ENCODE measurements around the gene ADGRL1.
"Not testable (repeated sequence)": the region's sequence is repeated elsewhere in the genome, so short reads cannot be mapped to it uniquely, and the experiment has no call there.

Gene ADGRL1

DNA sequence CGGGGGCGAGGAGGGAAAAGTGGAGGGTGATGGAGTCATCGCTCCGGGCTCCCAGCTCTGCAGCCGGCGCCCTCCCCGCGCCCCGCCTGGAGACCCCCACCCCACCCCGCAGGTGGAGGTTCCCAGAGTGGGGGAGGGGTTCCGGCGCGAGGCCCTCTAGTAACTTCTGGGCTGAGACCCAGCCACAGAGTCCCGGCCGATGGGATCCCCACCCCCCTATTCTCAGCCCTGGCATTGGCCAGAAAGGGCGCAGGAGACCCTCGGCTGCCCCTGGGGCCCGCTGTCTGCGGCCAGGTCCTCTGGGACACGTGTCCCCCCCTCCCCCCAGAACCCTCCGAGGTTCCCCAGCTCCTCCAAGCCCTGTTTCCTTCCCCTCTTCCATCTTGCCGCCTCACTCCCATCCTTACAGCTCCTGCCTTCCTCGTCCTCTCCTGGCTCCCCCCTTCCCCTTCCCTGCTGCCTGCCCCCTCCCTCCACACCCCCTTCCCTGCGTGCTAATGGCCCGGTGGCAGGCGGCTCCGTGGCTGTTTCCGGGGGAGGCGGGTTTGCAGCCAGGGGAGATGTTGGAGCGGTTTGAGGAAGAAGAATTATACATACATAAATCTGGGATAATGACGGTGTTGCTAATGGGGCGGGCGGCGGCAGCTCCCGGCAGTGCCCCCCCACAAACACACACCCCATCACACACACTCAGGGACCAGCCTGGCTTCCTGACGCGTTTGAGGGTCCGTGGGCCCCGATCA is 43.2 kb upstream of the ADGRL1 start:
- H3K36me3 ChIP-seq (ENCODE audit: control insufficient read depth, low read length); H3K9me3 ChIP-seq (ENCODE audit: control insufficient read depth, insufficient read depth, low read length); H3K27me3 ChIP-seq (ENCODE audit: control insufficient read depth, low read length); H3K9me2 ChIP-seq (replicated peaks; ENCODE audit: control insufficient read depth, low read length); H4K20me1 ChIP-seq (ENCODE audit: control insufficient read depth, insufficient read depth, low read depth, low read length); H3F3A ChIP-seq (ENCODE audit: control insufficient read depth, insufficient read depth); H3K79me2 ChIP-seq (ENCODE audit: control insufficient read depth, low read length): not testable (repeated sequence)
- peaks cover 35% of the 10 kb centered on the region for H3K4me1 ChIP-seq (ENCODE audit: control insufficient read depth, low read length)
- H3K27ac ChIP-seq (ENCODE audit: low read depth, low read length), result peak overlapping the region; percentile 63
- peak overlapping the region; percentile 79 for H3K4me2 ChIP-seq (ENCODE audit: low read length)
- peak overlapping the region; percentile 71 for H3K4me3 ChIP-seq (ENCODE audit: low read length)

DNA sequence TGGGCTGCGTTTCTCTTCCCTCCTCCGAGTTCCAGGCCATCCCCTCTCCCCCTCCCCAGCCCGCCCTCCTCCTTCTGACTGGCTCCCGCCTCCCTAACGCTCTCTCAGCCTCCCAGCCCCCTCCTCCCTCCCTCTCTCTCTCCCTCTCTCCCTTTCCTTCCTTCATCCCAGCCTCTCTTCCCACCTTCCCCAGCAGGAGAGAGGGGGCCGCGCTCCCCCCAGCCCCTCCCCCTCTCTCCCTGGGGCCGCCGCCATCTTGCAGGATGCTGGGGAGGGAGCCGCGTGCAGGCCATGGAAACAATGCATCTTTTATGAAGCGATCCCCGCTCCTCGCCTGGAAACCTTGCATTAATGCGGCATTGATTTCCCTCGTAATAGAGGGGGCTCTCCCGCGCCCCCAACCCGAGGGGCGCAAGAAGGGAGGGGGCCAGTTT is 42.6 kb upstream of the ADGRL1 start:
- H4K20me1 ChIP-seq (ENCODE audit: control insufficient read depth, insufficient read depth, low read depth, low read length), result no peaks in the 10 kb centered on the region
- no peaks in the 10 kb centered on the region for H3K79me2 ChIP-seq (ENCODE audit: control insufficient read depth, low read length)
- no peaks in the 10 kb centered on the region for H3K36me3 ChIP-seq (ENCODE audit: control insufficient read depth, low read length)
- peak overlapping the region; percentile 63 for H3K27ac ChIP-seq (ENCODE audit: low read depth, low read length)
- peaks cover 35% of the 10 kb centered on the region for H3K4me1 ChIP-seq (ENCODE audit: control insufficient read depth, low read length)
- H3K27me3 ChIP-seq (ENCODE audit: control insufficient read depth, low read length), result no peaks in the 10 kb centered on the region
- H3K4me3 ChIP-seq (ENCODE audit: low read length), result peak overlapping the region; percentile 71
- peak overlapping the region; percentile 79 for H3K4me2 ChIP-seq (ENCODE audit: low read length)
- H3F3A ChIP-seq (ENCODE audit: control insufficient read depth, insufficient read depth), result no peaks in the 10 kb centered on the region
- TF ChIP-seq, protein P1, sequence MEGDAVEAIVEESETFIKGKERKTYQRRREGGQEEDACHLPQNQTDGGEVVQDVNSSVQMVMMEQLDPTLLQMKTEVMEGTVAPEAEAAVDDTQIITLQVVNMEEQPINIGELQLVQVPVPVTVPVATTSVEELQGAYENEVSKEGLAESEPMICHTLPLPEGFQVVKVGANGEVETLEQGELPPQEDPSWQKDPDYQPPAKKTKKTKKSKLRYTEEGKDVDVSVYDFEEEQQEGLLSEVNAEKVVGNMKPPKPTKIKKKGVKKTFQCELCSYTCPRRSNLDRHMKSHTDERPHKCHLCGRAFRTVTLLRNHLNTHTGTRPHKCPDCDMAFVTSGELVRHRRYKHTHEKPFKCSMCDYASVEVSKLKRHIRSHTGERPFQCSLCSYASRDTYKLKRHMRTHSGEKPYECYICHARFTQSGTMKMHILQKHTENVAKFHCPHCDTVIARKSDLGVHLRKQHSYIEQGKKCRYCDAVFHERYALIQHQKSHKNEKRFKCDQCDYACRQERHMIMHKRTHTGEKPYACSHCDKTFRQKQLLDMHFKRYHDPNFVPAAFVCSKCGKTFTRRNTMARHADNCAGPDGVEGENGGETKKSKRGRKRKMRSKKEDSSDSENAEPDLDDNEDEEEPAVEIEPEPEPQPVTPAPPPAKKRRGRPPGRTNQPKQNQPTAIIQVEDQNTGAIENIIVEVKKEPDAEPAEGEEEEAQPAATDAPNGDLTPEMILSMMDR (IDR thresholded peaks at IDR 0.05; ENCODE audit: low read depth, low read length, poor library complexity, severe bottlenecking), result no peak
- TF ChIP-seq EZH2phosphoT487 (IDR thresholded peaks at IDR 0.05; ENCODE audit: borderline replicate concordance, low read length), result no peak
- H3K9me3 ChIP-seq (ENCODE audit: control insufficient read depth, insufficient read depth, low read length), result no peaks in the 10 kb centered on the region
- no peaks in the 10 kb centered on the region for H3K9me2 ChIP-seq (replicated peaks; ENCODE audit: control insufficient read depth, low read length)

DNA sequence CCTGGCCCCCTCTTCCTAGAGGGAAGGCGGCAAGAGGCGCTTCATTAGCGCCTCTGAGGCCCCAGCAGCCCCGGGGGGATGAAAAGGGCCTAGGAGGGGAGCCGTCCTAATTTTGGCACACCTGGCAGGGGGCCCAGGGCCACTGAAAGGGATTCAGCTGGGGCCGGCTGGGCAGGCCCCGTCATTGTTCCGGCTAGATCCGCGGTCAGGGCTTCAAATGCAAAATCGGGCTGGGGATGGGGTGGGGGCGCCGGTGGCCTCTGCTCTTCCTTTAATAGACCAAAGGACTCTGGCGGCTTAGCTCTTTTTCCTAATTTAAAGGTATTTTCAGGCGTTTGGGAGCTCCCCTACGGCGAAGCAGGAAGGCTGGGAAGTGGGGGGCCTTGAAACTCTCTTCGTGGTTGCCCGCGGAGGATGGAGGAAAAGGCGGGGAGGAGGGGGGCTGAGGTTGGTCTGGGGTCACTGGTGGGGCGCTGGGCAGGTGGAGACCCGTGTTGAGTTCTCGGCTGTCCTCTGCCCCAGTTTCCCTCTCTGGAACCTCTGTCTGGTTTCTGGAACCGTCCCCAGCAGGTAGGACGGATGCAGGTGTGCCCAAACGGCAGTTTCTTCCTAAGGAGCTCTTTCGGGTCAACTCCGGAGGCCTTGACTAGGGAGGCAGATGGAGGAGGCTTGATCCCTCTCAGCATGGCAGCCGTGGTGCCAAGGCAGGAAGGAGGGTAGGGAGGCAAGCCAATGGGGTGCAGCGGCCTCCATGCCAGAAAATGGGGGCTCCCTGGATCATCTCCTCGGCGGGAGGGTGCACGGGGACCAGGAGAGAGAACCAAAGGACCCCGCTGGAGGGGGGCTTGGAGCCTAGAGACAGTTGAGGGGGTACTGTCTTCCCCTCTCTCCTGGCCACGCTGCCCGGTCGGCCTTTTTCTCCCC is 41.8 kb upstream of the ADGRL1 start:
- H3K36me3 ChIP-seq (ENCODE audit: control insufficient read depth, low read length); H3K9me2 ChIP-seq (replicated peaks; ENCODE audit: control insufficient read depth, low read length); H3K9me3 ChIP-seq (ENCODE audit: control insufficient read depth, insufficient read depth, low read length); H3F3A ChIP-seq (ENCODE audit: control insufficient read depth, insufficient read depth); H3K79me2 ChIP-seq (ENCODE audit: control insufficient read depth, low read length); H3K27me3 ChIP-seq (ENCODE audit: control insufficient read depth, low read length); H4K20me1 ChIP-seq (ENCODE audit: control insufficient read depth, insufficient read depth, low read depth, low read length): not testable (repeated sequence)
- Histone ChIP-seq H3K4me2 (ENCODE audit: low read length) (peak overlapping the region; percentile 55), H3K4me1 (ENCODE audit: control insufficient read depth, low read length) (peaks cover 35% of the 10 kb centered on the region), H3K27ac (ENCODE audit: low read depth, low read length) (peak overlapping the region; percentile 26; the same call in 1 of the 2 replicates), H3K4me3 (ENCODE audit: low read length) (peak overlapping the region; percentile 54)

DNA sequence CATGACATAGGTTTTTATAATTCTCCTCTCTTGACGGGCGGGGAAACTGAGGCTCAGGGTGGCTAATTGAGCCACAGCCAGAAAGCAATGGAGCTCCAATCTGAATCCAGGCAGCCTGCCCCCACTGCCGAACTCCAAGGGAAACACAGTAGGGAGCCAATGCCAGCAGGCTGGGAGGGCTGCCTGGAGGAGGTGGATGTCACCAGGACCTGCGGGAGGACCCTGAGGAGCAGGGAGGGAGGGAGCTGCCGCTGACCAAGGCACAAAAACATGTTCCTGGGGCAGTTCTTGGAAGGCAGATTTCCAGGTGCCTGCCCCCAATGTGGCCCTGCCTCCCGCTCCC is 41.2 kb upstream of the ADGRL1 start:
- not testable (repeated sequence) for H4K20me1 ChIP-seq (ENCODE audit: control insufficient read depth, insufficient read depth, low read depth, low read length); H3K27ac ChIP-seq (ENCODE audit: low read depth, low read length); H3K9me3 ChIP-seq (ENCODE audit: control insufficient read depth, insufficient read depth, low read length); H3K36me3 ChIP-seq (ENCODE audit: control insufficient read depth, low read length); H3K79me2 ChIP-seq (ENCODE audit: control insufficient read depth, low read length); H3K27me3 ChIP-seq (ENCODE audit: control insufficient read depth, low read length); H3F3A ChIP-seq (ENCODE audit: control insufficient read depth, insufficient read depth); H3K9me2 ChIP-seq (replicated peaks; ENCODE audit: control insufficient read depth, low read length)
- H3K4me1 ChIP-seq (ENCODE audit: control insufficient read depth, low read length), result peaks cover 35% of the 10 kb centered on the region
- peak overlapping the region; percentile 55 for H3K4me2 ChIP-seq (ENCODE audit: low read length)
- peak overlapping the region; percentile 54; the same call in 1 of the 2 replicates for H3K4me3 ChIP-seq (ENCODE audit: low read length)

DNA sequence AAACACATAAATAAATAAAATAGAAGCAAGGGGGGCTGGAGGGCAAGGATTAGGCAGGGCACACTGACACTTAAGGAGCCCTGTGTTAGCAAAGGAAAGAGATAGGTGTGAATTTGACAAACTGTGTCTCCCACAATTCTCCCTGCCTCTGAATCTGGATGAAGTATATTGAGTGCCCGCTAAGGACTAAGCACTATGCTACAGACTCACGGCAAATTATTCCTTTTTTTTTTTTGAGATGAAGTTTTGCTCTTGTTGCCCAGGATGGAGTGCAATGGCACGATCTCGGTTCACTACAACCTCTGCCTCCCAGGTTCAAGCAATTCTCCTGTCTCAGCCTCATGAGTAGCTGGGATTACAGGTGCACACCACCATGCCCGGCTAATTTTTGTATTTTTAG is 38.4 kb upstream of the ADGRL1 start:
- not testable (repeated sequence) for H4K20me1 ChIP-seq (ENCODE audit: control insufficient read depth, insufficient read depth, low read depth, low read length); H3K27me3 ChIP-seq (ENCODE audit: control insufficient read depth, low read length); H3K9me2 ChIP-seq (replicated peaks; ENCODE audit: control insufficient read depth, low read length); H3K9me3 ChIP-seq (ENCODE audit: control insufficient read depth, insufficient read depth, low read length); H3K4me2 ChIP-seq (ENCODE audit: low read length); H3K79me2 ChIP-seq (ENCODE audit: control insufficient read depth, low read length); H3K4me3 ChIP-seq (ENCODE audit: low read length); H3K27ac ChIP-seq (ENCODE audit: low read depth, low read length); H3F3A ChIP-seq (ENCODE audit: control insufficient read depth, insufficient read depth); H3K36me3 ChIP-seq (ENCODE audit: control insufficient read depth, low read length)
- peaks cover 19% of the 10 kb centered on the region for H3K4me1 ChIP-seq (ENCODE audit: control insufficient read depth, low read length)

DNA sequence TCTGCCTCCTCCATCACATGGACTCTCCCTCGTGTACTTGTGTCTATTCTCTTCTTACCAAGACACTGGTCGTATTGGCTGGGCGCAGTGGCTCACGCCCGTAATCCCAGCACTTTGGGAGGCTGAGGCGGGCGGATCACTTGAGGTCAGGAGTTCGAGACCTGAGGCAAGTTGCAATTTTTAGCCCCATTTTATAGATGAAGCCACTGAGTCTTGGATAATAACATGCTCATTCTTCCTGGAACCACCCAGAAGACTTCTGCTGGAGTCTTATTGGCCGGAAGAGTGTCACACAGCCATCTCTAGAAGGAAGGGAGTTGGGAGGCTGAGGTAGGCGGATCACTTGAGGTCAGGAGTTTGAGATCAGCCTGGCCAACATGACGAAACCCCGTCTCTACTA is 37.7 kb upstream of the ADGRL1 start:
- H3K27me3 ChIP-seq (ENCODE audit: control insufficient read depth, low read length); H3K79me2 ChIP-seq (ENCODE audit: control insufficient read depth, low read length); H3K4me2 ChIP-seq (ENCODE audit: low read length); H3K27ac ChIP-seq (ENCODE audit: low read depth, low read length); H4K20me1 ChIP-seq (ENCODE audit: control insufficient read depth, insufficient read depth, low read depth, low read length); H3K9me3 ChIP-seq (ENCODE audit: control insufficient read depth, insufficient read depth, low read length); H3K4me3 ChIP-seq (ENCODE audit: low read length); H3K36me3 ChIP-seq (ENCODE audit: control insufficient read depth, low read length); H3F3A ChIP-seq (ENCODE audit: control insufficient read depth, insufficient read depth); H3K9me2 ChIP-seq (replicated peaks; ENCODE audit: control insufficient read depth, low read length): not testable (repeated sequence)
- H3K4me1 ChIP-seq (ENCODE audit: control insufficient read depth, low read length), result peaks cover 12% of the 10 kb centered on the region

Measured in DOHH2 (cell line).